Measurements from ENCODE around the gene PRKAG2.

Gene PRKAG2

GRCh38 chr7:151615058-151615457 is 261.9 kb downstream of the PRKAG2 start:
- Histone ChIP-seq H3K9me3 (no peaks in the 10 kb centered on the region), H3K4me3 (ENCODE audit: low read depth, low read length) (no peak overlapping the region), H3K36me3 (no peaks in the 10 kb centered on the region), H3K27me3 (no peaks in the 10 kb centered on the region), H3K4me1 (no peaks in the 10 kb centered on the region)
- TF ChIP-seq CTCF (IDR thresholded peaks at IDR 0.05; ENCODE audit: low read depth, low read length): no peak
- no peak for DNase-seq

- TF ChIP-seq CTCF (IDR thresholded peaks at IDR 0.05; ENCODE audit: low read depth, low read length): no peak
- H3K27me3 ChIP-seq: no peaks in the 10 kb centered on the region
- DNase-seq: no peak
- H3K4me3 ChIP-seq (ENCODE audit: low read depth, low read length): no peak overlapping the region
- no peaks in the 10 kb centered on the region for H3K36me3 ChIP-seq
- H3K9me3 ChIP-seq: no peaks in the 10 kb centered on the region
- H3K4me1 ChIP-seq: no peaks in the 10 kb centered on the region
Observed at GRCh38 chr7:151614019-151614418, 262.9 kb downstream of the PRKAG2 start.

GRCh38 chr7:151611878-151612277 is 265.0 kb downstream of the PRKAG2 start:
- Histone ChIP-seq H3K9me3 (no peaks in the 10 kb centered on the region), H3K27me3 (no peaks in the 10 kb centered on the region), H3K36me3 (no peaks in the 10 kb centered on the region), H3K4me1 (no peaks in the 10 kb centered on the region), H3K4me3 (ENCODE audit: low read depth, low read length) (no peak overlapping the region)
- TF ChIP-seq CTCF (IDR thresholded peaks at IDR 0.05; ENCODE audit: low read depth, low read length): no peak
- DNase-seq: no peak

- no peak for DNase-seq
- no peak for TF ChIP-seq CTCF (IDR thresholded peaks at IDR 0.05; ENCODE audit: low read depth, low read length)
- Histone ChIP-seq H3K36me3 (no peaks in the 10 kb centered on the region), H3K27me3 (no peaks in the 10 kb centered on the region), H3K4me3 (ENCODE audit: low read depth, low read length) (no peak overlapping the region), H3K9me3 (no peaks in the 10 kb centered on the region), H3K4me1 (no peaks in the 10 kb centered on the region)
Observed at GRCh38 chr7:151611041-151611440, 265.9 kb downstream of the PRKAG2 start.

- peak; percentile 36 for DNase-seq
- no peaks in the 10 kb centered on the region for H3K9me3 ChIP-seq
Observed at GRCh38 chr7:151608031-151608551, 268.8 kb downstream of the PRKAG2 start.

More at GRCh38 chr7:151608031-151608551, 268.8 kb downstream of the PRKAG2 start:
- peak; percentile 32; the same call in 1 of the 2 replicates for TF ChIP-seq CTCF (IDR thresholded peaks at IDR 0.05; ENCODE audit: low read depth, low read length)
- no peaks in the 10 kb centered on the region for H3K4me1 ChIP-seq
- H3K36me3 ChIP-seq: no peaks in the 10 kb centered on the region
- H3K4me3 ChIP-seq (ENCODE audit: low read depth, low read length): no peak overlapping the region
- no peaks in the 10 kb centered on the region for H3K27me3 ChIP-seq

All from BE2C (cell line).